Nephron progenitor cell (in vitro differentiated cells): ENCODE results near the gene POLD4.
A peak's percentile ranks its signal among the peaks of the same experiment; 100 is the strongest.

Experiments used
- DNase-seq: peaks from one replicate; pipeline ENCODE4 v3.0.0; 2021
- H3K27ac Mint-ChIP-seq: 2 replicates; pipeline ENCODE4 v1.8.0; 2021; ENCODE audit warnings: mild to moderate bottlenecking, moderate library complexity, mixed read lengths
- H3K27me3 Mint-ChIP-seq: 2 replicates; pipeline ENCODE4 v1.8.0; 2021; ENCODE audit warnings: mild to moderate bottlenecking, low read depth, mixed read lengths; ENCODE audit not compliant: poor library complexity
- H3K36me3 Mint-ChIP-seq: 2 replicates; pipeline ENCODE4 v1.8.0; 2021; ENCODE audit warnings: low read depth, mixed read lengths
- H3K4me1 Mint-ChIP-seq: 2 replicates; pipeline ENCODE4 v1.8.0; 2021; ENCODE audit warnings: mixed read lengths
- H3K4me3 Mint-ChIP-seq: 2 replicates; pipeline ENCODE4 v1.8.0; 2021; ENCODE audit warnings: mild to moderate bottlenecking, moderate library complexity, mixed read lengths
- H3K9me3 Mint-ChIP-seq: 2 replicates; pipeline ENCODE4 v1.8.0; 2021; ENCODE audit warnings: mild to moderate bottlenecking, moderate library complexity, mixed read lengths
- TF ChIP-seq, protein P1 (sequence below): fragments of 200-600 bp; sonication (generic); IDR thresholded peaks from 2 replicates; pipeline ENCODE4 v1.5.0; 2021; ENCODE audit warnings: antibody characterized with exemption

The POLD4 gene

DNA sequence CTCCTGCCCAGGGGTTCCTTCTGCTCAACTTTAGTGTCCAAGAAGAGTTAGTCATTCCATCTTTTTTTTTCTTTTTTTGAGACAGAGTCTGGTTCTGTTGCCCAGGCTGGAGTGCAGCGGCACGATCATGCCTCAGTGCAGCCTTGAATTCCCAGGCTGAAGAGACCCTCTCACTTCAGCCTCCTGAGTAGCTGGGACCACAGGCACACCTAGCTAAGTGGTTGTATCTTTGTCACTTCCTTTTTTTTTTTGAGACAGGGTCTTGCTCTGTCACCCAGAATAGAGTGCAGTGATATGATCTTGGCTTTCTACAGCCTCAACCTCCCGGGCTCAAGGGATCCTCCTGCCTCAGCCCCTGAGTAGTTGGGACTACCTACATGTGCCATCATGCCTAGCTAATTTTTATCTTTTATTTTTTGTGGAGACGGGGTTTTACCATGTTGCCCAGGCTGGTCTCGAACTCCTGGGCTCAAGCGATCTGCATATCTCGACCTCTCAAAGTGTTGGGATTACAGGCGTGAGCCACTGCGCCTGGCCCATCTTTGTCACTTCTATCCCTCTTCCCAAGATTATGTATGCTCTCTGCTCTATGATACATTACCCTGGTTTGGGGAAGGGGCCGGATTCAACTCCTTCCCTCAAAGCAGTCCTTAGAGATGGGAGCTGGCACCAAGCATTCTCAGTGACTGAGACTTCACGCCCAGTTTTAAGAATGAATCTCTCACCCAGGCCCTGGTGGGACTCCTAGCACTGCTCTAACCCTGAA is 40.0 kb downstream of the POLD4 start:
- H3K27me3 Mint-ChIP-seq: peaks cover 11% of the 10 kb centered on the region
- no peak for DNase-seq
- no peaks in the 10 kb centered on the region for H3K36me3 Mint-ChIP-seq
- H3K4me1 Mint-ChIP-seq: peaks cover 15% of the 10 kb centered on the region
- no peak overlapping the region for H3K4me3 Mint-ChIP-seq
- TF ChIP-seq, protein P1, sequence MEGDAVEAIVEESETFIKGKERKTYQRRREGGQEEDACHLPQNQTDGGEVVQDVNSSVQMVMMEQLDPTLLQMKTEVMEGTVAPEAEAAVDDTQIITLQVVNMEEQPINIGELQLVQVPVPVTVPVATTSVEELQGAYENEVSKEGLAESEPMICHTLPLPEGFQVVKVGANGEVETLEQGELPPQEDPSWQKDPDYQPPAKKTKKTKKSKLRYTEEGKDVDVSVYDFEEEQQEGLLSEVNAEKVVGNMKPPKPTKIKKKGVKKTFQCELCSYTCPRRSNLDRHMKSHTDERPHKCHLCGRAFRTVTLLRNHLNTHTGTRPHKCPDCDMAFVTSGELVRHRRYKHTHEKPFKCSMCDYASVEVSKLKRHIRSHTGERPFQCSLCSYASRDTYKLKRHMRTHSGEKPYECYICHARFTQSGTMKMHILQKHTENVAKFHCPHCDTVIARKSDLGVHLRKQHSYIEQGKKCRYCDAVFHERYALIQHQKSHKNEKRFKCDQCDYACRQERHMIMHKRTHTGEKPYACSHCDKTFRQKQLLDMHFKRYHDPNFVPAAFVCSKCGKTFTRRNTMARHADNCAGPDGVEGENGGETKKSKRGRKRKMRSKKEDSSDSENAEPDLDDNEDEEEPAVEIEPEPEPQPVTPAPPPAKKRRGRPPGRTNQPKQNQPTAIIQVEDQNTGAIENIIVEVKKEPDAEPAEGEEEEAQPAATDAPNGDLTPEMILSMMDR: no peak
- H3K9me3 Mint-ChIP-seq: no peaks in the 10 kb centered on the region
- H3K27ac Mint-ChIP-seq: peak overlapping the region; percentile 66

DNA sequence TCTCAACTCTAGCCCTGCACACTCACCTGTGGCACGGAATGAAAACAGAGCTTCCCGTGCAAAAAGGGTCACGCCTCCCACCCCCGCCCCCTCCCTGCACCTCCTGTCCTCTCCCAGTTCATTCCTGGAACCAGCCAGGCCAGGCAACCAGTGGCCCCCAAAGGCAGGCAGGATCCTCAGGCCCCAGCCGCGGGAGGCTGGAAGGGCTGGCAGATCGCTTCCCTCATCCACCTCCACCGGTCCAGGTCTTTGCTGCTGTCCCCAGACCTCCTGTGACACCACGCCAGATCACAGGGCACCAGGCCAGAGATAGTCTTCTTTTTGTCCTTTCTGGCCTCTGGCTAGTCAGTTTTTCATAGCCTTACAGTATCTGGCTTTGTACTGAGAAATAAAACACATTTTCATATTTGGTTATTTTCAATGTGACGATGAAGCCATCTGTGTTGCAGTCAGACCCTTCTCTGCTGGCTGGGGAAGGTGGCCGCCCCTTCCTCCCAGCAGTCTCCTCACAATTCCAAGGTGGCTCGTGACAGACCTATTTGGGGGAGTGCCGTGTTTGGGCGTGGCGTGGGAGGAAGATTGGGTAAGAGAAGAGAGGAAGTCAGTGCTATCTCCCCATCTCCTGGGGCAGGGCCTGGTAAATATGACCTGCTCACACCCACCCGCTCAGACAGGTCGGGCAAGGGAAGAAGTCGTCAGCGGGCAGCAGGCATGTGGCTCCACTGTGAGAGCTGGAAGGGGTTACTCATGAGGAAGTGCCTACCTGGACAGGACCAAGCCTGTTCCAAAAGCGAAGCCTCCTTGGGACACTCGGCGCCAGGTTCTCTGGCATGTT is 40.9 kb downstream of the POLD4 start:
- Mint-ChIP-seq H3K4me1 (peaks cover 9% of the 10 kb centered on the region), H3K36me3 (no peaks in the 10 kb centered on the region), H3K27me3 (peaks cover 8% of the 10 kb centered on the region), H3K4me3 (no peak overlapping the region), H3K9me3 (no peaks in the 10 kb centered on the region), H3K27ac (peak overlapping the region; percentile 9)
- TF ChIP-seq, protein P1: no peak
- DNase-seq: no peak

DNA sequence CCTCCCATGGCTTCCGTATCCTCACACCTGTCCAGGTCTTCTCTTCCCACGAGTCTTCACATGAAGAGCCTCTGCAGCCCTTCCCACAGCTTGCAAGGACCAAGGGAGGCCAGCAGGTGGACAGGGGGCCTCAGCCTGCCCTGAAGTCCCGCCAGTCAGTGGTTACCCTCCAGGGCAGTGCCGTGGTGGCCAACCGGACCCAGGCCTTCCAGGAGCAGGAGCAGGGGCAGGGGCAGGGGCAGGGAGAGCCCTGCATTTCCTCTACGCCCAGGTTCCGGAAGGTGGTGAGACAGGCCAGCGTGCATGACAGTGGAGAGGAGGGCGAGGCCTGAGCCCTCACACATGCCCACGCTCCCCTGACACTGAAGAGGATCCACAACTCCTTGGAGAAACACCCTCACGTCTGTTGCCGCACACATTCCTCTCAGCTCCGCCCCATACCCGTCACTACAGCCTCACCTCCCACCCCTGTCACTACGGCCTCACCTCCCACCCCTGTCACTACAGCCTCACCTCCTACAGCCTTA is 41.7 kb downstream of the POLD4 start:
- no peak for DNase-seq
- Mint-ChIP-seq H3K4me1 (peaks cover 9% of the 10 kb centered on the region), H3K4me3 (no peak overlapping the region), H3K36me3 (no peaks in the 10 kb centered on the region), H3K9me3 (no peaks in the 10 kb centered on the region), H3K27ac (no peak overlapping the region), H3K27me3 (peaks cover 9% of the 10 kb centered on the region)
- TF ChIP-seq, protein P1: no peak

DNA sequence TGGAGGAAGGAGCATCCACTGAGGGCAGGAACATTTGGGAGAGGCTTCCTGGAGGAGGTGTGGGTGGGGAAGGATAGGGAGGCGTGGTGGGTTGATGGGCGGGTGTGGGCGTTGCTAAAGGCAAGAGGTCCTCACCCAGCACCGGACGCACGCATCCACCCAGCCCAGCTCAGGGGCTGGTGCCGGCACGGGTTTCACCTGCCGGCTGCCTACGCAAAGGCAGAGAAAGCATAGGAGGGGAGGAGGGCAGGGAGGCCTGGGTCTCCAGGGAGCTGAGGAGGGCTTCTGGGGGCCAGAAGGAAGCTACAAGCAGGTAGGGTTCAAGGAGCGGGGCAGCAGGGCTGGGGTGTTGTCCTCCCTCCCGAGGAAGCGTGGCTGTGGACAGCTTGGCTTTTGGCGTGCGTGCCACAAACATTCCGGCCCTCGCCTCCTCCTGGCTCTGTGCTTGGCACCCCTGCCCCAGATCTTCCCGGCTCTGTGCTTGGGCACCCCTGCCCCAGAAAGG is 42.2 kb downstream of the POLD4 start:
- TF ChIP-seq, protein P1: no peak
- H3K27ac Mint-ChIP-seq: no peak overlapping the region
- no peaks in the 10 kb centered on the region for H3K36me3 Mint-ChIP-seq
- peaks cover 9% of the 10 kb centered on the region for H3K27me3 Mint-ChIP-seq
- no peak for DNase-seq
- H3K9me3 Mint-ChIP-seq: no peaks in the 10 kb centered on the region
- H3K4me3 Mint-ChIP-seq: no peak overlapping the region
- H3K4me1 Mint-ChIP-seq: peaks cover 9% of the 10 kb centered on the region

DNA sequence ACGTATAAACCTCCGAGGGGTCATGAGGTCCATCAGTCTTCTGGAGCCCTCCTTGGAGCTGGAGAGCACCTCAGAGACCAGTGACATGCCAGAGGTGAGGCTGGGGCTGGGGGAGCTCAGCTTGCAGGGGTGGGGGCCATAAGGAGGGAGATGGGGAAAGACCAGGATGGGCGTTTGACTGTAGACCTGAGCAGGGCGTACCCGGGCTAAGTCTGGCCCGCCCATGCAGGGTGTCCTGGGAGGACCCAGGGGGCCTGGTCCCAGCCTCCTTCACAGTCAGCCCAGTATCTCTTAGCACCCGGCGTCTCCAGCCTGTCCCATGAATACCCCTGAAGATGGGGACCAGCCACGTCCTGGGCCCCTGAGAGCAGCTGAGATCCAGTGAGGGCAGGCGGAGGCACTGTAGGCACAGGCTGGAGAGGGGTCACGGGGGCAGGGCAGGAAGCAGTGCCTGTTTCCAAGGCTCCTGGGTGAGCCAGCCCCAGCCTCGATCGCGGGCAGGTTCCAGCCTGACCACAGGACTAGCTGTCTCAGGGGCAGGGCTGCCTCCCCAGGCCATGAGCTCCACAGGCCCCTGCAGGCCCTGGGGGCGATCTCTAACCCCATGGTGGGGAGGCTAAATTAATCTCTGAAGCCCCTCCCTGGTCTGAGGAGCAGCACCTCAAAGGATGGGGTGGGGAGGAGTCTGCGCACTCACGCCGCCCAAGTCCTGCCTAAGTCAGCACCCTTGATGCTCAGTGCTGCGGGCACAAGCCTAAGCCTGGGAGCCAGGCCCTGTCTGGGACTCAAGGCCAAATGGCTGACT is 42.9 kb downstream of the POLD4 start:
- no peaks in the 10 kb centered on the region for H3K9me3 Mint-ChIP-seq
- H3K27ac Mint-ChIP-seq: no peak overlapping the region
- peaks cover 10% of the 10 kb centered on the region for H3K27me3 Mint-ChIP-seq
- H3K4me1 Mint-ChIP-seq: peaks cover 8% of the 10 kb centered on the region
- no peak for DNase-seq
- no peak overlapping the region for H3K4me3 Mint-ChIP-seq
- no peaks in the 10 kb centered on the region for H3K36me3 Mint-ChIP-seq
- TF ChIP-seq, protein P1: no peak
